ENCODE data around the gene PTPN12. TPM values are rescaled to one million over a fixed set of nuclear protein-coding genes. Genes with fewer than 3 reads are reported as not detected.

PTPN12 gene
- total and polyA plus RNA-seq, 2 experiments from 2014 or later = 21.7 to 25.6 TPM

GRCh38 chr7:77619314-77619713 lies 82.2 kb downstream of the PTPN12 start:
- no peak for DNase-seq
- TF ChIP-seq EZH2 (IDR thresholded peaks at IDR 0.05; ENCODE audit: insufficient read depth, poor library complexity, severe bottlenecking) (no peak), EZH2phosphoT487 (IDR thresholded peaks at IDR 0.05; ENCODE audit: insufficient read depth, low read depth) (no peak)
- peaks cover 72% of the 10 kb centered on the region for H3K36me3 ChIP-seq (ENCODE audit: low read depth)

GRCh38 chr7:77626586-77627308 lies 89.7 kb downstream of the PTPN12 start:
- H3K4me1 ChIP-seq (ENCODE audit: insufficient read depth) = no peaks in the 10 kb centered on the region
- H3K27ac ChIP-seq = no peak overlapping the region
- no peak overlapping the region for H3K4me2 ChIP-seq (ENCODE audit: unreplicated experiment)
- no peak overlapping the region for H2AFZ ChIP-seq
- no peak overlapping the region for H3K9ac ChIP-seq
- H3F3A ChIP-seq (ENCODE audit: insufficient read depth) = peaks cover 31% of the 10 kb centered on the region
- DNase-seq = no peak
- H3K36me3 ChIP-seq (ENCODE audit: low read depth) = peaks cover 62% of the 10 kb centered on the region
- H3K9me3 ChIP-seq (ENCODE audit: low read depth) = no peaks in the 10 kb centered on the region
- no peak overlapping the region for H3K4me3 ChIP-seq
- in situ Hi-C loops (cut with MboI) = no loop called here
- 98 to 99% methylated on average over 6 of the region's 6 CpGs for WGBS, 2 experiments (ENCODE audit: low coverage in 1 of 2, low lambda C conversion rate in 2 of 2, missing lambda C conversion rate in 2 of 2)
- H3K9me2 ChIP-seq (ENCODE audit: insufficient read depth) = no peaks in the 10 kb centered on the region
- TF ChIP-seq EZH2phosphoT487 (IDR thresholded peaks at IDR 0.05; ENCODE audit: insufficient read depth, low read depth) (no peak), EZH2 (IDR thresholded peaks at IDR 0.05; ENCODE audit: insufficient read depth, poor library complexity, severe bottlenecking) (no peak)
- H3K27me3 ChIP-seq (replicated peaks; ENCODE audit: insufficient read depth) = no peaks in the 10 kb centered on the region
- H3K79me2 ChIP-seq (ENCODE audit: insufficient read depth) = peaks cover 88% of the 10 kb centered on the region
- no peaks in the 10 kb centered on the region for H4K20me1 ChIP-seq (ENCODE audit: insufficient read depth)

More at GRCh38 chr7:77619314-77619713, 82.2 kb downstream of the PTPN12 start:
- no peak overlapping the region for H3K27ac ChIP-seq
- no peak overlapping the region for H3K9ac ChIP-seq
- no peak overlapping the region for H3K4me3 ChIP-seq
- in situ Hi-C loops (cut with MboI) = no loop called here
- 0 out of 2 replicates have a peak, but pooled peaks cover 11% of the 10 kb centered on the region for H3F3A ChIP-seq (ENCODE audit: insufficient read depth)
- peaks cover 93% of the 10 kb centered on the region for H3K79me2 ChIP-seq (ENCODE audit: insufficient read depth)
- no peaks in the 10 kb centered on the region for H3K27me3 ChIP-seq (replicated peaks; ENCODE audit: insufficient read depth)
- 0 out of 2 replicates have a peak, but pooled peaks cover 5% of the 10 kb centered on the region for H4K20me1 ChIP-seq (ENCODE audit: insufficient read depth)
- H3K9me3 ChIP-seq (ENCODE audit: low read depth) = no peaks in the 10 kb centered on the region
- no peak overlapping the region for H2AFZ ChIP-seq
- 78 to 82% methylated on average over 4 of the region's 4 CpGs for WGBS, 2 experiments (ENCODE audit: low coverage in 1 of 2, low lambda C conversion rate in 2 of 2, missing lambda C conversion rate in 2 of 2)
- no peak overlapping the region for H3K4me2 ChIP-seq (ENCODE audit: unreplicated experiment)
- H3K4me1 ChIP-seq (ENCODE audit: insufficient read depth) = no peaks in the 10 kb centered on the region
- H3K9me2 ChIP-seq (ENCODE audit: insufficient read depth) = no peaks in the 10 kb centered on the region

- in situ Hi-C loops (cut with MboI) = no loop called here
- TF ChIP-seq EZH2phosphoT487 (IDR thresholded peaks at IDR 0.05; ENCODE audit: insufficient read depth, low read depth) = no peak
- no peak for TF ChIP-seq EZH2 (IDR thresholded peaks at IDR 0.05; ENCODE audit: insufficient read depth, poor library complexity, severe bottlenecking)
- Histone ChIP-seq H3K9ac (no peak overlapping the region), H3F3A (ENCODE audit: insufficient read depth) (peaks cover 31% of the 10 kb centered on the region), H4K20me1 (ENCODE audit: insufficient read depth) (no peaks in the 10 kb centered on the region), H3K4me2 (ENCODE audit: unreplicated experiment) (no peak overlapping the region), H3K36me3 (ENCODE audit: low read depth) (peaks cover 59% of the 10 kb centered on the region), H3K27me3 (replicated peaks; ENCODE audit: insufficient read depth) (no peaks in the 10 kb centered on the region), H3K9me3 (ENCODE audit: low read depth) (no peaks in the 10 kb centered on the region), H3K4me3 (no peak overlapping the region), H2AFZ (no peak overlapping the region), H3K9me2 (ENCODE audit: insufficient read depth) (no peaks in the 10 kb centered on the region), H3K4me1 (ENCODE audit: insufficient read depth) (no peaks in the 10 kb centered on the region), H3K79me2 (ENCODE audit: insufficient read depth) (peaks cover 88% of the 10 kb centered on the region), H3K27ac (no peak overlapping the region)
- peak; percentile 31 for DNase-seq
Measured at GRCh38 chr7:77627309-77627676, 90.2 kb downstream of the PTPN12 start.

DNA sequence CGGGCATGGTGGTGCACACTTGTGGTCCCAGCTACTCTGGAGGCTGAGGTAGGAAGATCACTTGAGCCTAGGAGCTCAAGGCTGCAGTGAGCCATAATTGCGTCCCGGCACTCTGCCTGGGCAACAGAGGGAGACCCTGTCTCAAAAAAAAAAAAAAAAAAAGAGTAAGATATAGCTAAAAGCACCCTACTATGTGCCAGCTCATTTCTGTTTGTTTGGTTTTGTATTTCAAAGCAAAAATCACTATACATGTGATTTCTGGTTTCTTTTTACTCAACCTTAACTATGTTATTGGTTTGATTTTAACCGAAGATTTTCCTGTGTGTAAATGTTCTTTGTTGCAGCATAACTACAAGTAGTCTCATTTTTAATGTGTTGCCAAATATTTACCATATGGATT lies 92.7 kb downstream of the PTPN12 start:
- no peak for TF ChIP-seq EZH2phosphoT487 (IDR thresholded peaks at IDR 0.05; ENCODE audit: insufficient read depth, low read depth)
- TF ChIP-seq EZH2 (IDR thresholded peaks at IDR 0.05; ENCODE audit: insufficient read depth, poor library complexity, severe bottlenecking) = no peak
- Histone ChIP-seq H4K20me1 (ENCODE audit: insufficient read depth) (no peaks in the 10 kb centered on the region), H3K4me3 (no peak overlapping the region), H3K4me1 (ENCODE audit: insufficient read depth) (no peaks in the 10 kb centered on the region), H3K27me3 (replicated peaks; ENCODE audit: insufficient read depth) (no peaks in the 10 kb centered on the region), H3K4me2 (ENCODE audit: unreplicated experiment) (no peak overlapping the region), H3F3A (ENCODE audit: insufficient read depth) (peaks cover 31% of the 10 kb centered on the region), H3K9ac (no peak overlapping the region), H3K36me3 (ENCODE audit: low read depth) (peaks cover 68% of the 10 kb centered on the region), H3K9me2 (ENCODE audit: insufficient read depth) (no peaks in the 10 kb centered on the region), H3K9me3 (ENCODE audit: low read depth) (no peaks in the 10 kb centered on the region), H2AFZ (no peak overlapping the region), H3K27ac (no peak overlapping the region), H3K79me2 (ENCODE audit: insufficient read depth) (peaks cover 80% of the 10 kb centered on the region)
- WGBS, 2 experiments (ENCODE audit: low coverage in 1 of 2, low lambda C conversion rate in 2 of 2, missing lambda C conversion rate in 2 of 2) = 96 to 100% methylated on average over 4 of the region's 4 CpGs
- in situ Hi-C loops (cut with MboI) = no loop called here
- DNase-seq = no peak

Measured in GM23248 (cell line).